Skeletal muscle satellite cell (primary cell): ENCODE measurements around the gene GNAI1.
A peak's percentile ranks its signal among the peaks of the same experiment; 100 is the strongest.

ENCODE experiments used
- H3K27me3 ChIP-seq: 2 replicates; pipeline ENCODE4 v1.7.0; 2013; ENCODE audit warnings: low read length; ENCODE audit not compliant: control insufficient read depth, insufficient read depth
- H3K36me3 ChIP-seq: 2 replicates; pipeline ENCODE4 v1.7.0; 2013; ENCODE audit warnings: mild to moderate bottlenecking, control low read depth, low read length; ENCODE audit not compliant: insufficient read depth
- H3K4me1 ChIP-seq: 2 replicates; pipeline ENCODE4 v1.7.0; 2013; ENCODE audit warnings: low read length; ENCODE audit not compliant: control insufficient read depth, insufficient read depth
- H3K4me2 ChIP-seq: 2 replicates; pipeline ENCODE4 v1.7.0; 2013; ENCODE audit warnings: mild to moderate bottlenecking, low read length
- H3K4me3 ChIP-seq: 2 replicates; pipeline ENCODE4 v1.7.0; 2013; ENCODE audit warnings: low read length
- H3K9ac ChIP-seq: 2 replicates; pipeline ENCODE4 v1.7.0; 2013; ENCODE audit warnings: mild to moderate bottlenecking, low read depth, low read length, moderate library complexity
- H3K9me3 ChIP-seq: replicated peaks from 2 replicates; pipeline ENCODE4 v1.7.0; 2013; ENCODE audit warnings: mild to moderate bottlenecking, control low read depth, low read length

Gene GNAI1

GRCh38 chr7:80133361-80134114 lies 1.1 kb upstream of the GNAI1 start:
- H3K36me3 ChIP-seq: no peaks in the 10 kb centered on the region
- no peak overlapping the region for H3K9ac ChIP-seq
- peaks cover 10% of the 10 kb centered on the region for H3K4me1 ChIP-seq
- no peaks in the 10 kb centered on the region for H3K27me3 ChIP-seq
- peak overlapping the region; percentile 83 for H3K4me2 ChIP-seq
- H3K4me3 ChIP-seq: peak overlapping the region; percentile 79
- no peaks in the 10 kb centered on the region for H3K9me3 ChIP-seq

GRCh38 chr7:80134115-80134535 lies 506 bp upstream of the GNAI1 start:
- H3K9ac ChIP-seq: peak overlapping the region; percentile 95
- H3K9me3 ChIP-seq: no peaks in the 10 kb centered on the region

GRCh38 chr7:80135309-80136104 lies 876 bp downstream of the GNAI1 start:
- Histone ChIP-seq H3K4me2 (peak overlapping the region; percentile 83), H3K4me1 (peaks cover 16% of the 10 kb centered on the region), H3K36me3 (no peaks in the 10 kb centered on the region), H3K4me3 (peak overlapping the region; percentile 79), H3K27me3 (no peaks in the 10 kb centered on the region), H3K9ac (peak overlapping the region; percentile 95), H3K9me3 (no peaks in the 10 kb centered on the region)

More at GRCh38 chr7:80134115-80134535, 506 bp upstream of the GNAI1 start:
- H3K27me3 ChIP-seq: no peaks in the 10 kb centered on the region
- peaks cover 16% of the 10 kb centered on the region for H3K4me1 ChIP-seq
- peak overlapping the region; percentile 83 for H3K4me2 ChIP-seq
- no peaks in the 10 kb centered on the region for H3K36me3 ChIP-seq
- H3K4me3 ChIP-seq: peak overlapping the region; percentile 79

- H3K27me3 ChIP-seq: no peaks in the 10 kb centered on the region
- H3K9me3 ChIP-seq: no peaks in the 10 kb centered on the region
- no peaks in the 10 kb centered on the region for H3K36me3 ChIP-seq
- H3K4me3 ChIP-seq: peak overlapping the region; percentile 79
- H3K9ac ChIP-seq: peak overlapping the region; percentile 95
- H3K4me2 ChIP-seq: peak overlapping the region; percentile 83
- H3K4me1 ChIP-seq: peaks cover 16% of the 10 kb centered on the region
These were observed 1.8 kb downstream of the GNAI1 start for GRCh38 chr7:80136261-80137055.

GRCh38 chr7:80137410-80137809 lies 2.8 kb downstream of the GNAI1 start:
- Histone ChIP-seq H3K4me1 (peaks cover 16% of the 10 kb centered on the region), H3K9ac (no peak overlapping the region), H3K4me3 (no peak overlapping the region), H3K4me2 (no peak overlapping the region), H3K27me3 (no peaks in the 10 kb centered on the region), H3K36me3 (no peaks in the 10 kb centered on the region), H3K9me3 (no peaks in the 10 kb centered on the region)

GRCh38 chr7:80139236-80139635 lies 4.6 kb downstream of the GNAI1 start:
- Histone ChIP-seq H3K4me1 (peaks cover 12% of the 10 kb centered on the region), H3K4me3 (no peak overlapping the region), H3K27me3 (no peaks in the 10 kb centered on the region), H3K9ac (no peak overlapping the region), H3K36me3 (no peaks in the 10 kb centered on the region), H3K9me3 (no peaks in the 10 kb centered on the region), H3K4me2 (no peak overlapping the region)

GRCh38 chr7:80140388-80140787 lies 5.8 kb downstream of the GNAI1 start:
- Histone ChIP-seq H3K4me3 (no peak overlapping the region), H3K27me3 (no peaks in the 10 kb centered on the region), H3K9me3 (no peaks in the 10 kb centered on the region), H3K4me1 (peaks cover 12% of the 10 kb centered on the region), H3K36me3 (no peaks in the 10 kb centered on the region), H3K9ac (no peak overlapping the region), H3K4me2 (no peak overlapping the region)

- H3K4me3 ChIP-seq: no peak overlapping the region
- peaks cover 20% of the 10 kb centered on the region for H3K4me1 ChIP-seq
- H3K9me3 ChIP-seq: no peaks in the 10 kb centered on the region
- no peak overlapping the region for H3K4me2 ChIP-seq
- no peaks in the 10 kb centered on the region for H3K27me3 ChIP-seq
- H3K36me3 ChIP-seq: no peaks in the 10 kb centered on the region
- H3K9ac ChIP-seq: no peak overlapping the region
These were observed 6.7 kb downstream of the GNAI1 start for GRCh38 chr7:80141376-80141775.

GRCh38 chr7:80142853-80143580 lies 8.4 kb downstream of the GNAI1 start:
- H3K27me3 ChIP-seq: no peaks in the 10 kb centered on the region
- H3K4me1 ChIP-seq: peaks cover 30% of the 10 kb centered on the region

GRCh38 chr7:80145780-80146422 lies 11.3 kb downstream of the GNAI1 start:
- H3K4me2 ChIP-seq: no peak overlapping the region
- peaks cover 34% of the 10 kb centered on the region for H3K4me1 ChIP-seq
- H3K36me3 ChIP-seq: no peaks in the 10 kb centered on the region
- no peak overlapping the region for H3K4me3 ChIP-seq
- H3K9me3 ChIP-seq: no peaks in the 10 kb centered on the region
- no peak overlapping the region for H3K9ac ChIP-seq
- no peaks in the 10 kb centered on the region for H3K27me3 ChIP-seq

More at GRCh38 chr7:80142853-80143580, 8.4 kb downstream of the GNAI1 start:
- H3K36me3 ChIP-seq: no peaks in the 10 kb centered on the region
- no peak overlapping the region for H3K4me2 ChIP-seq
- H3K4me3 ChIP-seq: no peak overlapping the region
- no peaks in the 10 kb centered on the region for H3K9me3 ChIP-seq
- no peak overlapping the region for H3K9ac ChIP-seq
